Neuronal stem cell (in vitro differentiated cells): ENCODE data around the gene ACTN4.

Experiments
- DNase-seq: peaks from one replicate; pipeline ENCODE4 v3.0.0-alpha.2; 2013; ENCODE audit warnings: low spot score
- H2AFZ ChIP-seq: one replicate; pipeline ENCODE4 v1.6.1; 2013; ENCODE audit warnings: mild to moderate bottlenecking, low read length, inconsistent platforms
- H2AK5ac ChIP-seq: 2 replicates; pipeline ENCODE4 v1.6.1; 2013; ENCODE audit warnings: low read depth, mild to moderate bottlenecking, inconsistent platforms, low read length, moderate library complexity, mixed read lengths
- H2BK120ac ChIP-seq: 2 replicates; pipeline ENCODE4 v1.6.1; 2013; ENCODE audit warnings: low read depth, mild to moderate bottlenecking, inconsistent platforms, low read length, moderate library complexity, mixed read lengths
- H2BK12ac ChIP-seq: one replicate; pipeline ENCODE4 v1.6.1; 2013; ENCODE audit warnings: low read length, inconsistent platforms
- H2BK15ac ChIP-seq: 2 replicates; pipeline ENCODE4 v1.6.1; 2013; ENCODE audit warnings: mild to moderate bottlenecking, low read length, inconsistent platforms, mixed read lengths
- H2BK5ac ChIP-seq: one replicate; pipeline ENCODE4 v1.6.1; 2013; ENCODE audit warnings: inconsistent platforms, mild to moderate bottlenecking, low read length, moderate library complexity
- H3K14ac ChIP-seq: one replicate; pipeline ENCODE4 v1.6.1; 2013; ENCODE audit warnings: low read length, inconsistent platforms
- H3K18ac ChIP-seq: 2 replicates; pipeline ENCODE4 v1.6.1; 2013; ENCODE audit warnings: low read length, inconsistent platforms
- H3K23ac ChIP-seq: 2 replicates; pipeline ENCODE4 v1.6.1; 2013; ENCODE audit warnings: low read depth, mild to moderate bottlenecking, mixed read lengths, low read length, inconsistent platforms; ENCODE audit not compliant: poor library complexity
- H3K27ac ChIP-seq: replicated peaks from 3 replicates; pipeline ENCODE4 v1.5.1; 2013; ENCODE audit warnings: low read length, inconsistent platforms
- H3K27me3 ChIP-seq, 3 experiments: 2 replicates each; pipeline ENCODE4 v1.6.1; 2013; ENCODE audit warnings: low read length in 3 of 3, mild to moderate bottlenecking in 2 of 3, inconsistent platforms in 1 of 3, low read depth in 1 of 3, mixed read lengths in 1 of 3, moderate library complexity in 1 of 3; ENCODE audit not compliant: control insufficient read depth in 3 of 3, insufficient read depth in 3 of 3
- H3K36me3 ChIP-seq, 2 donors: replicated peaks in 1 of 2; 2 replicates each; pipeline ENCODE4 v1.6.1; 2013; ENCODE audit warnings: low read length in 2 of 2; ENCODE audit not compliant: control insufficient read depth in 2 of 2, insufficient read depth in 2 of 2
- H3K4ac ChIP-seq: 2 replicates; pipeline ENCODE4 v1.6.1; 2013; ENCODE audit warnings: inconsistent platforms, mild to moderate bottlenecking, low read length, moderate library complexity
- H3K4me1 ChIP-seq, 2 donors: 1 replicate in 1 of 2; 2 replicates in 1 of 2; pipeline ENCODE4 v1.6.1; 2013; ENCODE audit warnings: low read length in 2 of 2, low read depth in 1 of 2; ENCODE audit not compliant: control insufficient read depth in 2 of 2, insufficient read depth in 1 of 2
- H3K4me2 ChIP-seq: one replicate; pipeline ENCODE4 v1.6.1; 2013; ENCODE audit warnings: mild to moderate bottlenecking, low read length, inconsistent platforms; ENCODE audit not compliant: insufficient read depth, poor library complexity, severe bottlenecking
- H3K4me3 ChIP-seq, 2 donors: 2 replicates each; pipeline ENCODE4 v1.5.1; 2013; ENCODE audit warnings: low read length in 2 of 2, mild to moderate bottlenecking in 2 of 2, inconsistent platforms in 1 of 2, moderate library complexity in 1 of 2
- H3K79me1 ChIP-seq: one replicate; pipeline ENCODE4 v1.6.1; 2013; ENCODE audit warnings: low read depth, mild to moderate bottlenecking, inconsistent platforms, low read length, moderate library complexity
- H3K9ac ChIP-seq: one replicate; pipeline ENCODE4 v1.6.1; 2013; ENCODE audit warnings: mild to moderate bottlenecking, low read depth, low read length, inconsistent platforms; ENCODE audit not compliant: poor library complexity
- H3K9me3 ChIP-seq, 2 donors: replicated peaks in 1 of 2; 2 replicates each; pipeline versions ENCODE3 to v1.6.1; 2013; ENCODE audit warnings: low read length in 2 of 2, mild to moderate bottlenecking in 2 of 2, inconsistent platforms in 1 of 2, low read depth in 1 of 2, mixed read lengths in 1 of 2, moderate library complexity in 1 of 2; ENCODE audit not compliant: control insufficient read depth in 2 of 2, insufficient read depth in 1 of 2
- H4K8ac ChIP-seq: one replicate; pipeline ENCODE4 v1.6.1; 2013; ENCODE audit warnings: low read depth, mild to moderate bottlenecking, inconsistent platforms, low read length, moderate library complexity
- H4K91ac ChIP-seq: one replicate; pipeline ENCODE4 v1.6.1; 2013; ENCODE audit warnings: low read length, low read depth, mild to moderate bottlenecking, inconsistent platforms; ENCODE audit not compliant: poor library complexity
- WGBS, 2 donors: extraction: QIAGEN DNeasy Blood & Tissue Kit; methylation state at CpG; one replicate each; pipeline ENCODE4 v1.1.7; 2013; ENCODE audit warnings: missing lambda C conversion rate in 2 of 2, mixed read lengths in 1 of 2; ENCODE audit not compliant: insufficient read length in 2 of 2, insufficient replicate concordance in 1 of 2; ENCODE audit errors: extremely low coverage in 2 of 2; 5-methylcytosine and 5-hydroxymethylcytosine counted together

The ACTN4 gene

DNA sequence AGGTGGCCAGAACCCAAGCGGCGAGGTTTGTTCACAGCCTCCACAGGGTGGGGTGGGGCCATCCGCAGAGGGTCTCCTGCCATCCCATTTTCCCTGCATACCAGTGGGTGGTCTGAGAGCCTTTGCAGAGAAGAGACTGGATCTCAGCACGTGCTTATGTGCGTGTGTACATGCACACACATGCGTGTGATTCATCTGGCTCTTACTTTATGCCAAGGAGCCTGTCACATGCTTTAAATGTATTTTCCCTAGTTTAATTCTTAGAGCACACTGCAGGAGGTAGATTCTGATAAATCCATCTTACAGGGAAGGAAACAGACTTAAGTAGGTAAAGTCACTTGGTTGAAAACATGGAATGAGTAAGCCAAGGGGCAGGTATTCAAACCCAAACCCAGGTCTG lies 49.7 kb downstream of the ACTN4 start:
- H2AFZ ChIP-seq, result no peak overlapping the region
- H3K4me2 ChIP-seq, result no peak overlapping the region
- H2BK5ac ChIP-seq, result no peak overlapping the region
- H2BK15ac ChIP-seq, result no peak overlapping the region
- H3K36me3 ChIP-seq, result peaks cover 19 to 50% of the 10 kb centered on the region in 2 donors
- no peaks in the 10 kb centered on the region for H3K9me3 ChIP-seq
- peak overlapping the region; percentile 25 for H4K8ac ChIP-seq
- H3K4ac ChIP-seq, result peak overlapping the region; percentile 55
- peaks cover 25% of the 10 kb centered on the region for H3K79me1 ChIP-seq
- peak overlapping the region; percentile 95 for H2BK12ac ChIP-seq
- H2BK120ac ChIP-seq, result no peak overlapping the region
- H3K18ac ChIP-seq, result peak overlapping the region; percentile 51
- no peak overlapping the region for H3K23ac ChIP-seq
- DNase-seq, result no peak
- H3K4me1 ChIP-seq, result peaks cover 32 to 53% of the 10 kb centered on the region in 2 donors
- H3K9ac ChIP-seq, result no peak overlapping the region
- no CpG with 5 or more reads among the region's 6 CpGs for WGBS, 2 donors
- H3K14ac ChIP-seq, result peak overlapping the region; percentile 8
- no peak overlapping the region for H3K4me3 ChIP-seq
- H2AK5ac ChIP-seq, result peak overlapping the region; percentile 84
- H4K91ac ChIP-seq, result no peak overlapping the region
- no peaks in the 10 kb centered on the region for H3K27me3 ChIP-seq
- peak overlapping the region; percentile 44 for H3K27ac ChIP-seq

GRCh38 chr19:38697641-38698071 lies 50.2 kb downstream of the ACTN4 start:
- H3K27ac ChIP-seq, result peak overlapping the region; percentile 44
- peaks cover 23 to 51% of the 10 kb centered on the region in 2 donors for H3K36me3 ChIP-seq
- no peak overlapping the region for H2BK120ac ChIP-seq
- no peaks in the 10 kb centered on the region for H3K9me3 ChIP-seq
- H4K8ac ChIP-seq, result no peak overlapping the region
- H3K79me1 ChIP-seq, result peaks cover 25% of the 10 kb centered on the region
- H3K4me2 ChIP-seq, result no peak overlapping the region
- H3K27me3 ChIP-seq, result no peaks in the 10 kb centered on the region
- peak overlapping the region; percentile 62 for H3K23ac ChIP-seq
- H3K4ac ChIP-seq, result peak overlapping the region; percentile 55
- peak overlapping the region; percentile 71 for H3K9ac ChIP-seq
- H2AFZ ChIP-seq, result no peak overlapping the region
- H3K14ac ChIP-seq, result peak overlapping the region; percentile 8
- H2BK5ac ChIP-seq, result peak overlapping the region; percentile 25
- H2AK5ac ChIP-seq, result peak overlapping the region; percentile 84
- H4K91ac ChIP-seq, result peak overlapping the region; percentile 28
- H3K18ac ChIP-seq, result peak overlapping the region; percentile 51
- H2BK15ac ChIP-seq, result peak overlapping the region; percentile 2
- peaks cover 27 to 49% of the 10 kb centered on the region in 2 donors for H3K4me1 ChIP-seq
- peak overlapping the region; percentile 95 for H2BK12ac ChIP-seq
- no peak overlapping the region for H3K4me3 ChIP-seq
- no peak for DNase-seq
- no CpG with 5 or more reads among the region's 11 CpGs for WGBS, 2 donors

DNA sequence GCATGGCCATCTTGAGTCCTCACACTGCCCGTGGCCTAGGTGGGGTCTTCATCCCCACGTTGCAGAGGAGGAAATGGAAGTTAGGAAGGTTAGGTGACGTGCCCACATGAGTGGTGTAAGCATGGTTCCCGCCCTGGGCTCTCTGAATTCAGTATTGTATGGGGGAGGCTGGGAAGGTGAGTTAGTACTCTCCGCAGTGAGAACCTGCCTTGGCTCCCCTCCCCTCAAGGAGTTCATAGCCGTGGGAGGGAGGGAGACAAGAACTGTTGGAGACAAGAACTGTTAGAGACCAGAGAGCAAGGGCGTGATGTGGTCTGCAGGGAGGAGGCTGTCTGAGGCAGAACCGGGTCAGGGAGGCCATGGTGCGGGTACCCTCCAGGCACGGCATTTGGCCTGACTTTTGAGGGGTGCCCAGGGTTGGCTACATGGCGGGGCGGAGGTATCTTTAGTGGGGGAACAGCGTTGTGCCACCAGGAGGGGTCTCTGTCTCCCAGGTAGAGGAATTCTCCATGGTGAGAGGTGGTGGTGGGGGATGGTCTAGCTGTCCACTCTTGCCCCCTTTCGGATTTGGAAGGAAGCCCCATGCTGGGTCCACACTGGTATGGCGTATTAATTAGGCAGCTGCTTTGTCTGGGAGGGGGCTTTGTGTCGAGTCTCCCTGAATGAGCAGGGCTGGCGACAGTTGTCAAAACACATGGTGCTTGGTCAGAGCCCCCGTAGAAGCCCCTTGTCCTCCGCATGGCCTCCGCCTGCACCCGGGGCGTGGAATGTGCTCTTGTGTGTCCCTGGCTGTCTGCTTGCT lies 51.0 kb downstream of the ACTN4 start:
- H2BK12ac ChIP-seq, result peak overlapping the region; percentile 95
- DNase-seq, result peak; percentile 78
- peaks cover 27 to 58% of the 10 kb centered on the region in 2 donors for H3K36me3 ChIP-seq
- peak overlapping the region; percentile 2 for H2BK15ac ChIP-seq
- H3K4me3 ChIP-seq, result no peak overlapping the region
- H4K8ac ChIP-seq, result peak overlapping the region; percentile 85
- H3K9ac ChIP-seq, result peak overlapping the region; percentile 85
- no peaks in the 10 kb centered on the region for H3K27me3 ChIP-seq
- H3K4me2 ChIP-seq, result peak overlapping the region; percentile 12
- no peaks in the 10 kb centered on the region for H3K9me3 ChIP-seq
- H2AFZ ChIP-seq, result no peak overlapping the region
- no peak overlapping the region for H4K91ac ChIP-seq
- H3K27ac ChIP-seq, result peak overlapping the region; percentile 76
- peak overlapping the region; percentile 95 for H3K18ac ChIP-seq
- WGBS, 2 donors, result no CpG with 5 or more reads among the region's 22 CpGs
- H3K14ac ChIP-seq, result no peak overlapping the region
- H2BK5ac ChIP-seq, result peak overlapping the region; percentile 25
- H2AK5ac ChIP-seq, result peak overlapping the region; percentile 95
- H3K79me1 ChIP-seq, result peaks cover 28% of the 10 kb centered on the region
- H3K4me1 ChIP-seq, result peaks cover 20 to 44% of the 10 kb centered on the region in 2 donors
- H2BK120ac ChIP-seq, result peak overlapping the region; percentile 77
- peak overlapping the region; percentile 59 for H3K23ac ChIP-seq
- H3K4ac ChIP-seq, result peak overlapping the region; percentile 43

- Histone ChIP-seq H4K8ac (no peak overlapping the region), H3K79me1 (peaks cover 31% of the 10 kb centered on the region), H2BK12ac (peak overlapping the region; percentile 79), H3K18ac (peak overlapping the region; percentile 95), H3K36me3 (peaks cover 33 to 64% of the 10 kb centered on the region in 2 donors), H3K4me1 (peaks cover 14 to 41% of the 10 kb centered on the region in 2 donors), H3K14ac (no peak overlapping the region), H3K9ac (peak overlapping the region; percentile 85), H3K27ac (peak overlapping the region; percentile 76), H2BK120ac (no peak overlapping the region), H3K4me3 (no peak overlapping the region), H2AK5ac (peak overlapping the region; percentile 95), H3K4ac (peak overlapping the region; percentile 59), H2BK5ac (peak overlapping the region; percentile 25), H4K91ac (peak overlapping the region; percentile 46), H2BK15ac (peak overlapping the region; percentile 44), H2AFZ (no peak overlapping the region), H3K4me2 (peak overlapping the region; percentile 12), H3K27me3 (no peaks in the 10 kb centered on the region), H3K23ac (peak overlapping the region; percentile 52), H3K9me3 (no peaks in the 10 kb centered on the region)
- no peak for DNase-seq
- no CpG with 5 or more reads among the region's 7 CpGs for WGBS, 2 donors
Measured at GRCh38 chr19:38699027-38699346, 51.5 kb downstream of the ACTN4 start.
